ENCODE measurements around the gene RPL12. TPM values are rescaled to one million over a fixed set of nuclear protein-coding genes. Genes with fewer than 3 reads are reported as not detected.

The RPL12 gene
- total and polyA plus RNA-seq, 2 of the 13 experiments (the other 11 are each of a cell fraction or from before 2014, with no cell fraction given): 1,551 to 2,590 TPM

DNA sequence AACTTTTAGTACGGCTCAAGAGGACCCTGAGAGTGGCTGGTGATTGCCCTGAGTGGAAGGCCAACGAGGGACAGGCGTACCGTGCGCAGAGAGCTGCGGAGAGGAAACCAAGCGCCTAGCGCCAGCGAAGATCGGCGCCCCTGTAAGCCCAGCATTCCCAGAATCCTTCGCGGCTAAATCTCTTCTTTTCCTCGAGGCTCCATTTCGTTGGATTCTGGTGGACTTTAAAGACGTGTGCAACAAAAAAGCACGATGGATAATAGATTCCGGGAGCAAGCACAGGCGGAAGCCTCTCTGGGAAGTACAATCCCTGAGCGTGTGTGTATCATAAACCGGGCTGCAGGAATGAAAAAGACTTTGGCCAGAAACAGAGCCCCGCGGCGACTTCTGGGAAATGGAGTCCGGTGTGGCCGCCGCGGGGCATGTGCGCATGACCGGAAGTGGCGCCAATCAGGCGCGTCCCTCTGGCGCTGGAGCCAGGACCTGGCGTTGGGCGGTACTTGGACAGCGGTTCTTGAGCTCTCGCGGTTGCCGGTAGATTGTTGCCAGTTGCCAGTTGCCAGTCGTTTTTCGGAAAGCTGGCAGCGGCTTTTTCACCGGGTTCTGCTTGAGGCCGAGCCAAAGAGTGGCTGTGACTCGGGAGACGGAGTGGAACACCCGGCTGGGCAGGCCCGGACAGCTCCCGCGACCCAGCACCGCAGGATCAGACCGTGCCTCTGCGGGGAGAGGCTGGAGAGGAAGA, 27.1 kb downstream of the RPL12 start, which contains the start of gene ZNF79 (continued):
- TF ChIP-seq CENPX (CRISPR knock-in tag; IDR thresholded peaks at IDR 0.05): no peak
- TF ChIP-seq SIN3A (IDR thresholded peaks at IDR 0.05; ENCODE audit: borderline replicate concordance, low read depth, low read length): peak; percentile 83
- TF ChIP-seq RNF2 (conservative IDR thresholded peaks at IDR 0.05; ENCODE audit: low read depth): peak; percentile 59; the same call in 1 of the 2 replicates
- TF ChIP-seq ZNF263 (CRISPR knock-in tag; IDR thresholded peaks at IDR 0.05): 0 out of 2 replicates have a peak, but pooled peaks have one; percentile 11
- TF ChIP-seq ZNF44 (CRISPR knock-in tag; IDR thresholded peaks at IDR 0.05): no peak
- TF ChIP-seq ZSCAN20 (CRISPR knock-in tag; IDR thresholded peaks at IDR 0.05; ENCODE audit: borderline replicate concordance): 0 out of 2 replicates have a peak, but pooled peaks have one; percentile 33
- TF ChIP-seq HOXA3 (CRISPR knock-in tag; IDR thresholded peaks at IDR 0.05): peak; percentile 89
- TF ChIP-seq ZNF343 (CRISPR knock-in tag; IDR thresholded peaks at IDR 0.05): 0 out of 2 replicates have a peak, but pooled peaks have one; percentile 43
- 0 out of 2 replicates have a peak, but pooled peaks have one; percentile 71 for TF ChIP-seq ZNF782 (CRISPR knock-in tag; IDR thresholded peaks at IDR 0.05; ENCODE audit: borderline replicate concordance)
- peak; percentile 66; the same call in 1 of the 2 replicates for TF ChIP-seq KDM3A (CRISPR knock-in tag; IDR thresholded peaks at IDR 0.05; ENCODE audit: low read depth)
- peak; percentile 27; the same call in 1 of the 2 replicates for TF ChIP-seq SALL1 (CRISPR knock-in tag; IDR thresholded peaks at IDR 0.05)
- 0 out of 2 replicates have a peak, but pooled peaks have one; percentile 9 for TF ChIP-seq TGIF2 (CRISPR knock-in tag; IDR thresholded peaks at IDR 0.05)
- peak; percentile 85 for TF ChIP-seq ZNF605 (CRISPR knock-in tag; IDR thresholded peaks at IDR 0.05)
- TF ChIP-seq NR2C2 (CRISPR knock-in tag; IDR thresholded peaks at IDR 0.05; ENCODE audit: borderline replicate concordance): peak; percentile 68
- TF ChIP-seq CHCHD3 (CRISPR knock-in tag; IDR thresholded peaks at IDR 0.05): no peak
- no peak for TF ChIP-seq TERF1 (CRISPR knock-in tag; IDR thresholded peaks at IDR 0.05)
- TF ChIP-seq ZBTB43 (CRISPR knock-in tag; conservative IDR thresholded peaks at IDR 0.05): peak; percentile 37; the same call in 1 of the 2 replicates
- TF ChIP-seq PAX8 (CRISPR knock-in tag; IDR thresholded peaks at IDR 0.05; ENCODE audit: borderline replicate concordance): 0 out of 2 replicates have a peak, but pooled peaks have one; percentile 69
- 0 out of 2 replicates have a peak, but pooled peaks have one; percentile 43 for TF ChIP-seq SALL2 (CRISPR knock-in tag; IDR thresholded peaks at IDR 0.05)
- peak; percentile 63 for TF ChIP-seq POLR2AphosphoS5 (IDR thresholded peaks at IDR 0.05; ENCODE audit: low read depth, low read length)
- TF ChIP-seq ZFP41 (CRISPR knock-in tag; IDR thresholded peaks at IDR 0.05; ENCODE audit: borderline replicate concordance): no peak
- TF ChIP-seq XRCC5 (optimal IDR thresholded peaks at IDR 0.05; ENCODE audit: low read length): peak; percentile 28
- TF ChIP-seq KDM2A (CRISPR knock-in tag; IDR thresholded peaks at IDR 0.05; ENCODE audit: borderline replicate concordance, low read depth): peak; percentile 89; the same call in 1 of the 2 replicates
- TF ChIP-seq ZNF350 (CRISPR knock-in tag; IDR thresholded peaks at IDR 0.05; ENCODE audit: borderline replicate concordance, low read depth): peak; percentile 94
- peak; percentile 82; the same call in 1 of the 2 replicates for TF ChIP-seq ZNF607 (CRISPR knock-in tag; IDR thresholded peaks at IDR 0.05; ENCODE audit: borderline replicate concordance)
- TF ChIP-seq, protein P1, sequence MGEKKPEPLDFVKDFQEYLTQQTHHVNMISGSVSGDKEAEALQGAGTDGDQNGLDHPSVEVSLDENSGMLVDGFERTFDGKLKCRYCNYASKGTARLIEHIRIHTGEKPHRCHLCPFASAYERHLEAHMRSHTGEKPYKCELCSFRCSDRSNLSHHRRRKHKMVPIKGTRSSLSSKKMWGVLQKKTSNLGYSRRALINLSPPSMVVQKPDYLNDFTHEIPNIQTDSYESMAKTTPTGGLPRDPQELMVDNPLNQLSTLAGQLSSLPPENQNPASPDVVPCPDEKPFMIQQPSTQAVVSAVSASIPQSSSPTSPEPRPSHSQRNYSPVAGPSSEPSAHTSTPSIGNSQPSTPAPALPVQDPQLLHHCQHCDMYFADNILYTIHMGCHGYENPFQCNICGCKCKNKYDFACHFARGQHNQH (CRISPR knock-in tag; IDR thresholded peaks at IDR 0.05): peak; percentile 71; the same call in 1 of the 2 replicates
- TF ChIP-seq SMARCC2 (IDR thresholded peaks at IDR 0.05): no peak

All from HepG2 (cell line).